HG03103 (cell line): ENCODE data around the gene TPM2.

Experiments used
- ATAC-seq: cut with Tn5 transposase; IDR thresholded peaks from one replicate; pipeline ENCODE4 v1.9.1; 2021; ENCODE audit warnings: low read depth; ENCODE audit not compliant: unreplicated experiment

TPM2 gene

GRCh38 chr9:35689542-35690293 is at the start of gene TPM2:
Gene TPM2, minus strand, starts transcription at chr9:35689925. Its CDS starts 108 bp downstream, at chr9:35689817.
- ATAC-seq: no peak

DNA sequence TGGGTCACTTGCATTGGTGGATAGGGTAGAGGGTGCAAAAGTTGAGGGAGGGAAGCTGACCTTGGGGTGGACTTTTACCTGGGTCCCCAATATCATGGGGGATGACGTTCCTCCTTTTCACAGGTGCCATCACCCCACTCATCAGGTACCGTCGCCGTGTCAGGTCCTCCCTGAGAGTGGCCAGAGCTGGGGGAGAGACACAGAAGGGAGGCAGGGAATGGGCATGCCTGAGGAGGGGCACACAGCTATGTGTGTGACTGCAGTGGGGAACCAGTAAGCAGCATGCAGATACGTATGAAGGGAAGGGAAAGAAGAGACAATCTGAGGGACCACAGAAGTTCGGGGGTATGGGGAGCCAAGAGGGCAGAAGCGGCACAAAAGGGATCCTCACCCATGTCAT is 49.2 kb upstream of the TPM2 start:
- ATAC-seq: no peak

DNA sequence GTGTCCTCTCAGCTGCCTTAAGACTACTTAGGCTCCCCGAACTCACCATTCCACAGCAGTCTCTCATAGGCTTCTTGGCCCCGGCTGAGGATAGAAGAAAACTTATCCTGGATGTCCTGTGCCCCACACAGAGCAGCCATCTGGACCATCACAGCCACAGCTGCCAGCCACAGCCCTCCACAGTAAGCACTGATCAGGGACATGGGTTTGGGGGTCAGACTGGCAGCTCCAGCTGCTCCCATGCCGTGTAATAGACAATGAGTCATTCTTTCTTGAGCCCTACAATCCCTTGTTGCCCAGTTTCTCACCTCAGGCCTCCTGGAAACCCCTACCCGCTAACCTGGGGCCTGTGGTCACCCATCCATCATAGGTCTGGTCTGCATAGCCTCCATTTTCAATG is 48.5 kb upstream of the TPM2 start:
- no peak for ATAC-seq

DNA sequence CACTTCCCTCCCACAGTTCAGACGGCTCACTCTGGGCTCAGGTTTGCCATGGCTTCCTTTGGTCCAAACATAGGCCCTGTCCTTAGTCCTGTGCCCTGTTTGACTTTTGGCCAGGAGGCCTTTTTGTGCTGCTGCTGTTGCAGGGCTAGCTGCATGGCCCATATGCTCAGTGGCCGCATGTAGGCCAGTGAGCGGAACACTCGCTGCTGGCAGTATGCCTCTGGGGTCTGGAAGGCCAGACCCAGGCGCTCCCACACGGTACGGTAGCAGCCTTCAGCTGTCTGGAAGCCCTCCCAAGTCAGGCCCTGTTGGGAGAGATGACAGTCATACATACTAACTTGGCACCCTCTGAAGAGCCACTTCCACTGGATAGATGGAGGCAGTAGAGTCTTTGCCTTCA is 47.4 kb upstream of the TPM2 start:
- no peak for ATAC-seq

GRCh38 chr9:35736201-35736633 is 46.5 kb upstream of the TPM2 start:
- ATAC-seq: no peak

- no peak for ATAC-seq
Observed at GRCh38 chr9:35734096-35734495, 44.4 kb upstream of the TPM2 start.

DNA sequence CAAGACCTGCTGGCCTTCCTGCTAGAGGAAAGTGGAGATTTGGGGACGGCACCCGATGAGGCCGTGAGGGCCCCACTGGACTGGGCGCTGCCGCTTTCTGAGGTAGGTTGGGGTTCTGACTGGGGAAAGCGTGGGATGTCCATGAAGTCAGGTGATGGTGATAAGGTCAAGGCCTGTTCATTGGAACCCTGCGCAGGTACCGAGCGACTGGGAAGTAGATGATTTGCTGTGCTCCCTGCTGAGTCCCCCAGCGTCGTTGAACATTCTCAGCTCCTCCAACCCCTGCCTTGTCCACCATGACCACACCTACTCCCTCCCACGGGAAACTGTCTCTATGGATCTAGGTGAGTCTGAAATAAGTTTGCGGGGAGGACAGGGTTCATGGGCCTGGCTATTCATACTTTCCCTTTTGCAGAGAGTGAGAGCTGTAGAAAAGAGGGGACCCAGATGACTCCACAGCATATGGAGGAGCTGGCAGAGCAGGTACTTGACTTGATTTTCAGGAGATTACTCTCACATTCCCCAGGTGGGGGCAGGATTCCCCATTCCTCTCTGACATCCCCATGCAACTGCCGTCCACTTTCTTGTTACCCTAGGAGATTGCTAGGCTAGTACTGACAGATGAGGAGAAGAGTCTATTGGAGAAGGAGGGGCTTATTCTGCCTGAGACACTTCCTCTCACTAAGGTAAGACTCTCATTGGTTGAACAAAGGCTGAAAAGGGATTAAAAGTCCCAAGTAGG is 43.2 kb upstream of the TPM2 start:
- ATAC-seq: no peak

DNA sequence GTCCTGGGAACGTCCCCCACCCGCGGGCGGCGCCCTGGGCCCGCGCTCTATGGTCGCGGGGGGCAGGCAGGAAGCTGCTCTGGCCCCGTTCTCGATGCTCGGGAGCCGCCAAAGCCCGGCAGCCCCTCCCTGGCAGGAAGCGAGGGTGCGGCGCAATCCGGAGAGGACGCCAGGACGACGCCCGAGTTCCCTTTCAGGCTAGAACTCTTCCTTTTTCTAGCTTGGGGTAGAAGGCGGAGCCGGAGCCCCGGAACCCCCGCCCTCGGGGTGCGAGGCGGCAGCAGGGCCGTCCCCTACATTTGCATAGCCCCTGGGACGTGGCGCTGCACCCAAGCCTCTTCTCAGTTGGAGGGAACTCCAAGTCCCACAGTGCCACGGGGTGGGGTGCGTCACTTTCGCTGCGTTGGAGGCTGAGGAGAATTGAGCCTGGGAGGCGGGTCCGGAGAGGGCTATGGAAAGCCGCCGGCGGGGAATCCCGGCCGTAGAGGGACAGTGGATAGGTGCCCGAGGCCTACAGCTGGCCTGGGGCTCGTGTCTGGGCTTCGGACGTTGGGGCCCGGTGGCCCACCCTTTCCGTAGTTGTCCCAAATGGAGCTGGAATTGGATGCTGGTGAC is 42.6 kb upstream of the TPM2 start, which contains the start of the genes CREB3 and TLN1:
TSS of gene CREB3 (plus strand) at position 482 of the 615 bp plus-strand sequence. CDS start at position 589, 107 bp downstream.
TSS of gene TLN1 (minus strand) at position 11 of the 615 bp plus-strand sequence. CDS start 6,501 bp downstream, outside the sequence.
- peak; percentile 73 for ATAC-seq

DNA sequence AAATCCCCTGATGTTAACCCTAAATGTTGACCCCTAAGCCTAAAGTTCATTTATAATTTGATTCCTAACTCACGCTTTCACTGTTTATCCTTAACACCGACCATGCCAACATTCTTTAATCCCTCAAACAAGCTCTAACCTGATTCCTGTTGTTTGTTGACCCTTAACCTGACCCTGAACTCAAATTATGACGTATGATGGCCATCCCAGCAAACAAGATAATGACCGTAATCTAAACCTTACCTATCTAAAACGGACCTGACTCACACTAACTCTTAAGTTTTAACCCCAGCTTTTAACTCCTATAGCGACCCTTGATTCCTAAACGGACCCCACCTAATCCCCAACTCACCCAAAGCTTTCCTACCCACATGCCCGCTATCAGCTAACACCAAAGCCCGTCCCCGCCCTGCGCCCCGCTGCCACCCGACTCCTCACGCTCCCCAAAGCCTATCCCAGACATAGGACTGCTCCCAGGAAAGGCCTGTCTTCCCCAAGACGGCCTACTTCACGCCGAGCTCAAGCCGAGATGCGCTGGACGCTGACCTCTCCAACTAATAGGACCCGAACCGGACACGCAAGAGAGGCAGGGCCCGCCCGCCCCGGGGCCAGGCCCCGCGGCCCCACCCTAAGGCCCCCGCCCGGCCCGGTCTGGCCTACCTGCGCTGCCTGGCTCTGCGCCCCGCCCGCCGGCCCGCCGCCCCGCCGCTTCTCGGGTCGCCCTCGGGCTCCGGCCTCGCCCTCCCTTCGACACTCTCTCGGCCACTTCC is 41.9 kb upstream of the TPM2 start:
- no peak for ATAC-seq

DNA sequence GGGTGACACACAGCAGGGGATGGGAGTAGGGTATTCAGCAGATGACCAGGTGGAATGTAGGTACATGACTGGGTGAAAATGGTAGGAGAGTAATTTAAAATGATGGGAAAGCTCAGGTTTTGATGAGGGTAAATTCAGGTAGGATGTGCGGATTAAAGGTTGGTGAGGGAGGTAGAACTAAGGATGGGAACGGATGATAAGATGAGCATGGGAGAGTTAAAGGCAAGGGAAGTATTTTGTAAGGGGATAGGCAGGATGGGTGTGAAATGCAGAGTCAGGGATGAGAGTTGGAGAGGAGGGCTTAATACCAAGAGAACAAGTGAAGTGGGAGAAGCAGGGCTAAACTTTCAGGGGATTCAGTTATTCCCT is 40.7 kb upstream of the TPM2 start:
- no peak for ATAC-seq

- ATAC-seq: no peak
Observed at GRCh38 chr9:35729700-35730485, 40.2 kb upstream of the TPM2 start.

- ATAC-seq: no peak
Observed at GRCh38 chr9:35729101-35729500, 39.4 kb upstream of the TPM2 start.

DNA sequence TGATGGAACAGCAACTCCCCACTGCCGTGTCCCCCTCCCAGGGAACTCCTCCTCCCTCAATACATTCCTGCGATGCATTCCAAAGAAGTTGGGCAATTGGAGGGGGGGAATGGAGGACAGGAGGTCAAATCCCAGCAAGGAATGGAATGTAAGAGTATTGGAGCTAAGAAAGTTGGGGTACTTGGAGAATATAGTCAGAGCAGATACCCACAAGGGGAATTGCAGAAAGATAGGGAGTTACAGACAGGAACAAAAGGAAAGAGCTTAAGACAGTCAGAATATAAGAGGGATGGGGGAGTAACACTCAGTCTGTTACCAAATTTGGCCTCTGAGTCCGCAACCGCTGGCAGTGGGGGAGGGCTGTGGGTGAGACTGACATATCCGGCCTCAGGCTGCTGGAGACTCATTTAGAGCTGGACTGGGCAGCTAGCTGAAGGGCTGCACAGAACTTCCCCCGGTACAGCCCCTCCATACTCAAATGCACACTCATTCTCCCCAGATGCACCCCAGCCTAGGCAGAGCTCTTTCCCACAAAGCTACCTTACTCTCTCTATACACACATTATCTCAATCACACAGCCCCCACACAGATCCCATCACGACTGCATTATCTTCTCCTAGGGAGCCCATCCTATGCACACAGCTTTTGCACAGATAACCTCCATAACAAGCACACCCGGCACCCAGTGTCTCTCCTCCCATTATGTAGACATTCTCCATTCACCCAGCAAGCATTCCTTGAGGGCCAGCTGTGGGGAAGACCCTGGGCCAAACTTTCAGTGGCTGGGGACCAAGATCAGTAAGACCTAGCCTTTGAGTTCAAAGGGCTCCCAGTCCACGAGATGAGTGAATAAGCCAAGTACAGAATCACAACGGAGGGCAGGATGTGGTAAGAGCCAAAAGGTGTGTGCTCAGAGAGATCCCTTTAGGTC is 38.6 kb upstream of the TPM2 start:
- ATAC-seq: no peak

DNA sequence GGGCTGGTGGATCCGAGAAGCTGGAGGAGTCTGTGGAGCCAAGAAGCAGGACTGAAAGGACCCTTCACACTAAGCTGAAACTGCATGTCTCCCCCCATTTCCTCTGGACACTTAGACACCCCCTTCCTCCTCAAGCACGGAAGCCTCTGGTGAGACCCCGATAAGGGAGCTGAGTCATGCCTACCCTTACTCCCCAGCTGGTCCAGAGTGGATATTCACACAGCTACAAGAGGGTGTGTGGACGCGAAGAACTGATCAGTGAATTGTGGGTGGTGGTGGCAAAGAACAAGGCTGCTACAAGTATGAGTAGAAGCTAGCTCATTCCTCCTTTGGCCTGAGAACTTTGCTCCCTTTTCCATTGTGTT is 37.9 kb upstream of the TPM2 start:
- ATAC-seq: no peak

- ATAC-seq: no peak
Observed at GRCh38 chr9:35726931-35727330, 37.2 kb upstream of the TPM2 start.

DNA sequence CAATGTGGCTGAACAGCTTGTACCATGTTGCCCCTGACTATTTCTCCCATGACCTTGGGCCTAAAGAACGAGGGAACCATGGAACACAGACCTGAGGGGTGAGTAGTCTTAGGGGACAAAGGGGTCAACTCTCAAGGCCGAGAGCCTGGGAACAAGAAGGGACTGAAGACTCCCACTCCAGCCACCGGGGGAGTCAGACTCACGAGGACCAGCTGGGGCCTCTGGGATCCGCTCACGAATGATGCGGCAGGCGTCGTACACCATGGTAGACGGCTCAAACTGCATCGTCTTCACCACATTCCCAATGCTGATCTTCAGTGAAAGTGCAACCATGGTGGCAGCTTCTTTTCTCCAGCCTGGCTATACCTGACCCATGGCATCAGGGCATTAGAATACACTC is 35.6 kb upstream of the TPM2 start:
- no peak for ATAC-seq

DNA sequence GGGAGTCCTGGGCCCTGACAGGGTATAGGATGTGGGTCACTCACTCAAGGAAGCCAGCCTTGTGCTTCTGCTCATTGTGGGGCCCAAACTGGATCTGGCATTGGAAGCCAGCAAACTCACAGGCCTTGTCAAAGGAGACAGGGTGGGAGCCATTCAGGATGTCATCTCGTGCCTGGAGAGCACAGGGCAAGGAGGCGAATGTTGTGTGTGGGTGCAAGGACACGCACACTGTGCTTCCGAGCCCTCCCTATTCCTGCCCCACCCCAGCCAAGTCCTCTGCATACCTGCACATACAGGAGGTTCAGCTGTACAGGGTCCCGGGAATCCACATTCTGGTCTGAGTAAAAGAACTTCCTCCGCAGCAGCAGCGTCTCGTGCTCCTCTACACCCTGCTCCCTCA is 34.2 kb upstream of the TPM2 start:
- ATAC-seq: no peak

- no peak for ATAC-seq
Observed at GRCh38 chr9:35723426-35723825, 33.7 kb upstream of the TPM2 start.

GRCh38 chr9:35719546-35719945 is 29.8 kb upstream of the TPM2 start:
- ATAC-seq: no peak
